GM21825 (cell line): ENCODE data around the gene CCDC150.

Experiments
- ATAC-seq: cut with Tn5 transposase; IDR thresholded peaks from one replicate; pipeline ENCODE4 v1.9.1; 2021; ENCODE audit warnings: mild to moderate bottlenecking, moderate library complexity; ENCODE audit not compliant: unreplicated experiment

CCDC150 gene

DNA sequence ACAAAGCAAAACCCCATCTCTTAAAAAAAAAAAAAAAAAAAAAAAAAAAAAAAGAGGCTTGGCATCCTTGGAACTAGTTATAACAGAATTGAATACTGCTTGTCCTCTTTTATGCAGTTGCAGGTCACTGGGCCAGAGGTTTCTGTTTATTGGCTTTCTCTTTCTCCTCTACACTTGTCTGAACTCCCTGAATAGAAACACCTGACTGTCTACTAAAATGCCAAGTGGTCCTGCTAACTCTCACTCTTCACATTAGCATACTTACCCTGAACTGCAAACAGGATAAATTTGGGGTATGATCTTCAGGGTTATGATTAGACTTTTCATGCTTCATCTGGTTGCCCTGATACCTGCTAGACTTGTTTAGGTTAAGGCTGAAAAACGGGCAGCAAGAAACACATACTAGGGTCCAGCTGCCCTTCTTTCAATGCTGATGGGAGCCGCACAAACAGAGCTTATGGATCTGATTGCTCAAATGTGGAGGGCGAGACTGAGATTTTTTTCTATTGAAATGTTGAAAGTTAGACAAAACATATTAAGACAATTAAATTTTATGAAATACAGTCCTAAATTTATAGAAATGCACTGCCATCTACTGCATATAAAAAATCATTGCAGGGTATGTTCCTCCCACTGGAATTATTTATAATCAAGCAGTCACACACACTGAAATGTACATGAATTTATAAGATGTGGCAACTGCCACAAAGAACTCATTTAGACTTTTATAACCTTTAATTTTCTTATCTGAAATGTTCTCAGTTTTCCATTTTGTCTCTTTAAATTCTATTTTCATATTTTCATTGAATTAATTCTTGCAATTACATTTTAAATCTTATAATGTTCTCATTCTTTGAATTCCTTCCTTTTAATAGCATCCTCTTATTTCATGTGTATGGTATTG, 119.2 kb downstream of the CCDC150 start:
- ATAC-seq, result no peak

DNA sequence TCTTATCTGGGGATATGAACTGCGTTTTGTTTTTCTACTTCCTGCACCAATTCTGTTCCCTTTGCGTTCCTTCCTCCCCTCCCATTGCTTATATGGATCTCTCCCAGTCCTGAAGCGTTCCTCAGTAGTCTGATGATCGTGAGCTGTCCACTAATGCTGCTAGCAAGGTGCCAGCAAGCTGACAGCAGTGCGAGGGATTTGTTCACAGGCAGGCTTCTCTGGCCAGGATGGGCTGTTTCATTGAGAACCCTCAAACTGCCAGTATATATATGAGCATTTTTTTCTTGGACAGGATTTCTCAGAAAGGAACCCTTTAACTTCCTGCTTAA, 119.8 kb downstream of the CCDC150 start:
- ATAC-seq, result no peak

GRCh38 chr2:196767101-196767500, 127.6 kb downstream of the CCDC150 start:
- no peak for ATAC-seq
